MCF 10A (cell line): ENCODE measurements around the gene SH3PXD2B. TPM values are rescaled to one million over a fixed set of nuclear protein-coding genes. Genes with fewer than 3 reads are reported as not detected.

ENCODE experiments used
- BruUV-seq: library from RNA; stranded (reverse); fragments of 400-500 nt; replicated peaks from 2 replicates; lab custom pipeline; 2021; lab: Mats Ljungman, UMichigan
- CTCF ChIA-PET: fragments of 300-600 bp; sonication (Branson Sonifier 250); formaldehyde crosslinking; extraction: SDS; loops from one replicate; lab custom pipeline; 2021; ENCODE audit warnings: antibody characterized with exemption, inconsistent platforms; lab: Yijun Ruan, JAX
- POLR2A ChIA-PET: fragments of 300-600, 350-650 bp; sonication (Branson Sonifier 250); formaldehyde crosslinking; extraction: SDS; loops from one replicate; lab custom pipeline; 2020; ENCODE audit warnings: antibody characterized with exemption, inconsistent platforms; lab: Yijun Ruan, JAX
- DNase-seq: peaks from one replicate; pipeline ENCODE4 v3.0.0-alpha.2; 2018; ENCODE audit not compliant: unreplicated experiment
- H3K27ac Mint-ChIP-seq: one replicate; pipeline ENCODE4 v1.8.0; 2022; ENCODE audit warnings: mild to moderate bottlenecking, low read depth, mixed read lengths; ENCODE audit not compliant: unreplicated experiment
- H3K27me3 Mint-ChIP-seq: one replicate; pipeline ENCODE4 v1.8.0; 2022; ENCODE audit warnings: mixed read lengths; ENCODE audit not compliant: insufficient read depth, unreplicated experiment
- H3K36me3 Mint-ChIP-seq: one replicate; pipeline ENCODE4 v1.8.0; 2022; ENCODE audit warnings: mild to moderate bottlenecking, moderate library complexity, mixed read lengths; ENCODE audit not compliant: insufficient read depth, unreplicated experiment
- H3K4me1 Mint-ChIP-seq: one replicate; pipeline ENCODE4 v1.8.0; 2022; ENCODE audit warnings: mixed read lengths; ENCODE audit not compliant: insufficient read depth, unreplicated experiment
- H3K4me3 Mint-ChIP-seq: one replicate; pipeline ENCODE4 v1.8.0; 2022; ENCODE audit warnings: mild to moderate bottlenecking, moderate library complexity, mixed read lengths; ENCODE audit not compliant: unreplicated experiment
- H3K9me3 Mint-ChIP-seq: one replicate; pipeline ENCODE4 v1.8.0; 2022; ENCODE audit warnings: mixed read lengths; ENCODE audit not compliant: unreplicated experiment
- intact Hi-C: fragments of 100-400 bp; cut with micrococcal nuclease; formaldehyde crosslinking; loops from 2 replicates; pipeline ENCODE4 v1.14.1; 2022
- total RNA-seq: library from RNA; stranded (reverse); gene quantifications from 2 replicates; pipeline ENCODE4 v1.2.3, GENCODE V29; 2022
- TF ChIP-seq, protein P1 (sequence below): fragments of 200-600 bp; IDR thresholded peaks from one replicate; pipeline ENCODE4 v1.8.0; 2022; ENCODE audit warnings: antibody characterized with exemption, mild to moderate bottlenecking; ENCODE audit not compliant: unreplicated experiment

Gene SH3PXD2B
- total RNA-seq, 1 experiment from 2014 or later, result 34.1 TPM

DNA sequence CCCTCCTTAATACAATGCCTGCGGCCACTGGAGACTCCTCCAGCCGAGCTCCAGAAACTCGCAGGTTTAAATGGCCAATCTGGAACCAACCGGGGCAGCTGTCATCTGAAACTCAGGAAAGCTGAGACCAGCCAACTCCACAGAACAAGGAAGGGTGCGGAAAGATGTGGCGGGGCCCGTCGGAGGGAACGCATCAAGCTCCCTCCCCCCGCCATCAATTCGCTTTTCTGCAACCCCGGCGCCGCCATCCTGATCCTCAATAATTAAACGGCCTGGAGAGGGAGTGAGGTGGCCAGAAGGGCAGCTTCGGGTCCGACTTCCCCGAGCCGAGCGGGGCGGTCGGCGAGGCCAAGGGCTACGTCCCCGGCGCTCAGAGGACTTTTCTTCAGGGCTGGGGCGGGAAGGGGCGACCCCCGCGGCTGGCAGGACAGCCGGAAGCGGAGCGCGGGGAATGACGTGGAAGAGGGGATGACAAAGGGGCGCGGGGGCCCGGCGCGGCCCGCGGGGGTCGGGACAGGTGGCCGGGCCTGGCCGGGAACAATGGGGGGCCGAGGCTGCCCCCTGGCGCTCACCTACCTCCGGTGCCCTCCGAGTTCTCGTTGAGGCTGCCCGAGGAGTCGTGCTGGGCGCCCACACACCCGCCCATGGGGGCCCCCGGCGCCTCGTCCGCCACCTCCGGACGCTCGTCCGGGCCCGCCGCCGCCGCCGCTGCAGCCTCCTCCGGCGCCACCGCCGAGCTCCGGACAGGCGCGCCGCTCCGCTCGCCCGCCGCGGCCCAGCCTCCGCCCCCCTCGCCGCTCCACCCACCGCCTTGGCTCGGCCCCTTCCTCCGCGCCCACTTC lies 171.1 kb downstream of the SH3PXD2B start, which contains the start of gene UBTD2:
UBTD2 (minus strand) TSS at position 745 of the 842 bp plus-strand sequence; CDS start at position 646, 99 bp downstream.
- POLR2A ChIA-PET, result interaction anchor here (0.6 to 4.4 kb wide), 38 partner anchors 8 to 896 kb away, joined by 3 to 42 read pairs (median 4); partner anchors contain the start of genes FBXW11 and STK10
- Mint-ChIP-seq H3K4me1 (peaks cover 29% of the 10 kb centered on the region), H3K9me3 (no peaks in the 10 kb centered on the region), H3K36me3 (no peaks in the 10 kb centered on the region), H3K4me3 (peak within 1 kb of the TSS; percentile 95), H3K27ac (peak within 1 kb of the TSS; percentile 97), H3K27me3 (no peaks in the 10 kb centered on the region)
- peak; percentile 88 for DNase-seq
- no TSS peak for BruUV-seq
- intact Hi-C loops, result loop anchor here (2.0 kb wide), 2 partner anchors 94 to 176 kb away; partner anchors contain the start of gene STK10
- TF ChIP-seq, protein P1, sequence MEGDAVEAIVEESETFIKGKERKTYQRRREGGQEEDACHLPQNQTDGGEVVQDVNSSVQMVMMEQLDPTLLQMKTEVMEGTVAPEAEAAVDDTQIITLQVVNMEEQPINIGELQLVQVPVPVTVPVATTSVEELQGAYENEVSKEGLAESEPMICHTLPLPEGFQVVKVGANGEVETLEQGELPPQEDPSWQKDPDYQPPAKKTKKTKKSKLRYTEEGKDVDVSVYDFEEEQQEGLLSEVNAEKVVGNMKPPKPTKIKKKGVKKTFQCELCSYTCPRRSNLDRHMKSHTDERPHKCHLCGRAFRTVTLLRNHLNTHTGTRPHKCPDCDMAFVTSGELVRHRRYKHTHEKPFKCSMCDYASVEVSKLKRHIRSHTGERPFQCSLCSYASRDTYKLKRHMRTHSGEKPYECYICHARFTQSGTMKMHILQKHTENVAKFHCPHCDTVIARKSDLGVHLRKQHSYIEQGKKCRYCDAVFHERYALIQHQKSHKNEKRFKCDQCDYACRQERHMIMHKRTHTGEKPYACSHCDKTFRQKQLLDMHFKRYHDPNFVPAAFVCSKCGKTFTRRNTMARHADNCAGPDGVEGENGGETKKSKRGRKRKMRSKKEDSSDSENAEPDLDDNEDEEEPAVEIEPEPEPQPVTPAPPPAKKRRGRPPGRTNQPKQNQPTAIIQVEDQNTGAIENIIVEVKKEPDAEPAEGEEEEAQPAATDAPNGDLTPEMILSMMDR, result peak; percentile 76
- CTCF ChIA-PET, result interaction anchor here (0.6 to 4.6 kb wide), 29 partner anchors 10 to 1475 kb away, joined by 3 to 24 read pairs (median 4); partner anchors contain the start of genes FBXW11, FGF18 and STK10

- intact Hi-C loops, result loop anchor here (2.0 kb wide), 2 partner anchors 94 to 176 kb away; partner anchors contain the start of gene STK10
- peaks cover under 1% of the 10 kb centered on the region for H3K36me3 Mint-ChIP-seq
- peak; percentile 36 for DNase-seq
- H3K4me3 Mint-ChIP-seq, result peak overlapping the region; percentile 95
- ChIA-PET CTCF (interaction anchor here (0.6 to 4.6 kb wide), 25 partner anchors 11 to 863 kb away, joined by 3 to 24 read pairs (median 4); partner anchors contain the start of genes FBXW11, FGF18 and STK10), POLR2A (interaction anchor here (0.5 to 4.4 kb wide), 37 partner anchors 9 to 895 kb away, joined by 3 to 42 read pairs (median 4); partner anchors contain the start of genes FBXW11 and STK10)
- TF ChIP-seq, protein P1, result no peak
- peak overlapping the region; percentile 97 for H3K27ac Mint-ChIP-seq
- no peaks in the 10 kb centered on the region for H3K27me3 Mint-ChIP-seq
- H3K4me1 Mint-ChIP-seq, result peaks cover 29% of the 10 kb centered on the region
- BruUV-seq, result no TSS peak
- no peaks in the 10 kb centered on the region for H3K9me3 Mint-ChIP-seq
Observed at GRCh38 chr5:172282272-172283019, 171.9 kb downstream of the SH3PXD2B start.

- TF ChIP-seq, protein P1, result no peak
- no peaks in the 10 kb centered on the region for H3K9me3 Mint-ChIP-seq
- peaks cover 8% of the 10 kb centered on the region for H3K36me3 Mint-ChIP-seq
- H3K27ac Mint-ChIP-seq, result peak overlapping the region; percentile 97
- ChIA-PET CTCF (interaction anchor here (0.7 to 4.6 kb wide), 9 partner anchors 10 to 414 kb away, joined by 3 to 24 read pairs (median 4); partner anchors contain the start of gene STK10), POLR2A (interaction anchor here (0.6 to 4.4 kb wide), 16 partner anchors 8 to 284 kb away, joined by 3 to 42 read pairs (median 4); partner anchors contain the start of genes FBXW11 and STK10)
- peak overlapping the region; percentile 95 for H3K4me3 Mint-ChIP-seq
- no TSS peak for BruUV-seq
- H3K4me1 Mint-ChIP-seq, result peaks cover 34% of the 10 kb centered on the region
- peak; percentile 56 for DNase-seq
- H3K27me3 Mint-ChIP-seq, result no peaks in the 10 kb centered on the region
- intact Hi-C loops, result no loop called here
Observed at GRCh38 chr5:172281346-172281745, 173.0 kb downstream of the SH3PXD2B start.
